ENCODE results near the gene SPZ1.
"Not testable (repeated sequence)": the region's sequence is repeated elsewhere in the genome, so short reads cannot be mapped to it uniquely, and the experiment has no call there.

Gene SPZ1

GRCh38 chr5:80300125-80300524 lies 19.7 kb upstream of the SPZ1 start:
- Histone ChIP-seq H3K4me3 (ENCODE audit: low read depth, low read length) (no peak overlapping the region), H3K36me3 (ENCODE audit: control insufficient read depth, insufficient read depth, low read length) (peaks cover 2% of the 10 kb centered on the region), H3K9ac (ENCODE audit: low read depth, low read length) (no peak overlapping the region), H3K9me3 (ENCODE audit: control insufficient read depth, insufficient read depth, low read length) (no peaks in the 10 kb centered on the region), H3K4me1 (ENCODE audit: control insufficient read depth, insufficient read depth, low read length) (no peaks in the 10 kb centered on the region), H3K27me3 (ENCODE audit: control insufficient read depth, insufficient read depth, low read length) (no peaks in the 10 kb centered on the region)

DNA sequence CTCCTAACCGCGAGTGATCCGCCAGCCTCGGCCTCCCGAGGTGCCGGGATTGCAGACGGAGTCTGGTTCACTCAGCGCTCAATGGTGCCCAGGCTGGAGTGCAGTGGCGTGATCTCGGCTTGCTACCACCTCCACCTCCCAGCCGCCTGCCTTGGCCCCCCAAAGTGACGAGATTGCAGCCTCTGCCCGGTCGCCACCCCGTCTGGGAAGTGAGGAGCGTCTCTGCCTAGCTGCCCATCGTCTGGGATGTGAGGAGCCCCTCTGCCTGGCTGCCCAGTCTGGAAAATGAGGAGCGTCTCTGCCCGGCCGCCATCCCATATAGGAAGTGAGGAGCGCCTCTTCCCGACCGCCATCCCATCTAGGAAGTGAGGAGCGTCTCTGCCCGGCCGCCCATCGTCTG lies 19.0 kb upstream of the SPZ1 start:
- H3K36me3 ChIP-seq (ENCODE audit: control insufficient read depth, insufficient read depth, low read length); H3K4me1 ChIP-seq (ENCODE audit: control insufficient read depth, insufficient read depth, low read length); H3K27me3 ChIP-seq (ENCODE audit: control insufficient read depth, insufficient read depth, low read length); H3K9me3 ChIP-seq (ENCODE audit: control insufficient read depth, insufficient read depth, low read length); H3K4me3 ChIP-seq (ENCODE audit: low read depth, low read length); H3K9ac ChIP-seq (ENCODE audit: low read depth, low read length): not testable (repeated sequence)

- H3K9ac ChIP-seq (ENCODE audit: low read depth, low read length); H3K9me3 ChIP-seq (ENCODE audit: control insufficient read depth, insufficient read depth, low read length); H3K36me3 ChIP-seq (ENCODE audit: control insufficient read depth, insufficient read depth, low read length); H3K27me3 ChIP-seq (ENCODE audit: control insufficient read depth, insufficient read depth, low read length); H3K4me1 ChIP-seq (ENCODE audit: control insufficient read depth, insufficient read depth, low read length); H3K4me3 ChIP-seq (ENCODE audit: low read depth, low read length): not testable (repeated sequence)
Observed at GRCh38 chr5:80301342-80301741, 18.5 kb upstream of the SPZ1 start.

GRCh38 chr5:80302636-80303035 lies 17.2 kb upstream of the SPZ1 start:
- H3K36me3 ChIP-seq (ENCODE audit: control insufficient read depth, insufficient read depth, low read length) = peaks cover 2% of the 10 kb centered on the region
- no peaks in the 10 kb centered on the region for H3K4me1 ChIP-seq (ENCODE audit: control insufficient read depth, insufficient read depth, low read length)
- no peak overlapping the region for H3K9ac ChIP-seq (ENCODE audit: low read depth, low read length)
- H3K9me3 ChIP-seq (ENCODE audit: control insufficient read depth, insufficient read depth, low read length) = no peaks in the 10 kb centered on the region
- H3K27me3 ChIP-seq (ENCODE audit: control insufficient read depth, insufficient read depth, low read length) = no peaks in the 10 kb centered on the region
- H3K4me3 ChIP-seq (ENCODE audit: low read depth, low read length) = no peak overlapping the region

DNA sequence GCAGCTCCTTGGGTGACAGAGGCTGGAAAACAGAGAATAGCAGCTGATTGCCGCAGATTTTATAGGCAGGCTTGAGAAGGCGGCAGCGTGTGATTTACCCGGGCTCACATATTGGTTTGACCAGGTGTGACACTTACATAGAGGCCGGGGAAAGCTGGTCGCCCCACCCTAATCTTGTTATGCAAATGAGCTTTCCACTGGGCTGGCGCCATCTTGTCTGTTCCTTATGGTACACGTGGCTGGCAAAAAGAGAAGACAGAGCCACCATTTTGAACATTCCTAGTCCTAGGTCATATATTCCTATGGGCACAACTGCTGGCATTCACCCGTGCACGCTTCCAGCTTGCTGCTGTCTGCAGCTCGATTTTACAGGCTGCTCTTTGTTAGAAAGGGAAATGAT lies 11.3 kb upstream of the SPZ1 start:
- Histone ChIP-seq H3K4me3 (ENCODE audit: low read depth, low read length) (no peak overlapping the region), H3K4me1 (ENCODE audit: control insufficient read depth, insufficient read depth, low read length) (no peaks in the 10 kb centered on the region), H3K9ac (ENCODE audit: low read depth, low read length) (no peak overlapping the region), H3K27me3 (ENCODE audit: control insufficient read depth, insufficient read depth, low read length) (no peaks in the 10 kb centered on the region), H3K36me3 (ENCODE audit: control insufficient read depth, insufficient read depth, low read length) (no peaks in the 10 kb centered on the region), H3K9me3 (ENCODE audit: control insufficient read depth, insufficient read depth, low read length) (no peaks in the 10 kb centered on the region)

DNA sequence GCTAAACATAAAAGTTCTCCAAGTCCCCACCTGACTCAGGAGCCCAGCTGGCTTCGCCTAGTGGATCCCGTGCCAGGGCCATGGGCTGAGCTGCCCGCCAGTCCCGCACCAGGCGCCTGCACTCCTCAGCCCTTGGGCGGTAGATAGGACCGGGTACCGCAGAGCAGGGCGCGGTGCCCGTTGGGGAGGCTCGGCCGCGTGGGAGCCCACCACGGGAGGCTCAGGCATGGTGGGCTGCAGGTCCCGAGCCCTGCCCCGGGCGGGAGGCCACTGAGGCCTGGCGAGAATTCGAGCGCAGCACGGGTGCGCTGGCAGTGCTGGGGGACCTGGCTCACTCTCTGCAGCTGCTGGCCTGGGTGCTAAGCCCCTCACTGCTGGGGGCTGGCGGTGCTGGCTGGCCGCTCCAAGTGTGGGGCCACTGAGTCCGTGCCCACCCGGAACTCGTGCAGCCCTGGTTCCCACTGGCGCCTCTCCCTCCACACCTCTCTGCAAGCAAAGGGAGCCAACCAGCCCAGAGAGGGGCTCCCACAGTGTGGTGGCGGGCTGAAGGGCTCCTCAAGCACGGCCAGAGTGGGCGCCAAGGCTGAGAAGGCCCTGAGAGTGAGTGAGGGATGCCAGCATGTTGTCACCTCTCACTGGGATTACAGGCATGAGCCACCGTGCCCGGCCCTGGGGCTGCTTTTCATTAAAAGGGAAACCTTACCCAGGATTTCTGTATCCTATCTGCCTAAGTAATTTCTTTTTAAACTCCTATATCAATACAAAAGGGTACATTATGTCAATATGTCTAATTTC lies 9.7 kb upstream of the SPZ1 start:
- Histone ChIP-seq H3K36me3 (ENCODE audit: control insufficient read depth, insufficient read depth, low read length) (no peaks in the 10 kb centered on the region), H3K27me3 (ENCODE audit: control insufficient read depth, insufficient read depth, low read length) (no peaks in the 10 kb centered on the region), H3K9ac (ENCODE audit: low read depth, low read length) (no peak overlapping the region), H3K4me3 (ENCODE audit: low read depth, low read length) (no peak overlapping the region), H3K4me1 (ENCODE audit: control insufficient read depth, insufficient read depth, low read length) (no peaks in the 10 kb centered on the region), H3K9me3 (ENCODE audit: control insufficient read depth, insufficient read depth, low read length) (no peaks in the 10 kb centered on the region)

DNA sequence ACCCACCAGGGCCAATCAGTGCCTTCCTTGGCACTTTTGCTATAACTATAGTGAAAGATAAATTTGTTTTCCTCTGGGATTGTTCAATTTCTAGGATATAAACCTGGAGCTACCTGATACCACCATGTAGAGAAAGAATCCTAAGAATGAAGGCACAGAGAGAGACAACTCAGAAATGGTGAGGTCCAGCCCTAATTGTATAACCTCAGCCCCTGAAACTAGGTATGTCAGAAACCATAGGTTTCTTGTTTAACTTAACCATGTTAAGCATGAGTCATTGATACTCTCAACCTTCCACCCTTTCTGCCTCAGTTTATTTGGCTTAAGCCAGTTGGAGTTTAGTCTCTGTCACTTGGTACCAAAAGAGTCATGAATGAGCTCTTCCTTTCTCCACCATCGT lies 4.6 kb upstream of the SPZ1 start:
- no peaks in the 10 kb centered on the region for H3K27me3 ChIP-seq (ENCODE audit: control insufficient read depth, insufficient read depth, low read length)
- H3K4me3 ChIP-seq (ENCODE audit: low read depth, low read length) = no peak overlapping the region
- no peaks in the 10 kb centered on the region for H3K36me3 ChIP-seq (ENCODE audit: control insufficient read depth, insufficient read depth, low read length)
- no peaks in the 10 kb centered on the region for H3K4me1 ChIP-seq (ENCODE audit: control insufficient read depth, insufficient read depth, low read length)
- no peak overlapping the region for H3K9ac ChIP-seq (ENCODE audit: low read depth, low read length)
- H3K9me3 ChIP-seq (ENCODE audit: control insufficient read depth, insufficient read depth, low read length) = no peaks in the 10 kb centered on the region

GRCh38 chr5:80318212-80318611 lies 1.6 kb upstream of the SPZ1 start:
- Histone ChIP-seq H3K9me3 (ENCODE audit: control insufficient read depth, insufficient read depth, low read length) (no peaks in the 10 kb centered on the region), H3K27me3 (ENCODE audit: control insufficient read depth, insufficient read depth, low read length) (no peaks in the 10 kb centered on the region), H3K4me3 (ENCODE audit: low read depth, low read length) (no peak overlapping the region), H3K4me1 (ENCODE audit: control insufficient read depth, insufficient read depth, low read length) (no peaks in the 10 kb centered on the region), H3K9ac (ENCODE audit: low read depth, low read length) (no peak overlapping the region), H3K36me3 (ENCODE audit: control insufficient read depth, insufficient read depth, low read length) (no peaks in the 10 kb centered on the region)

GRCh38 chr5:80324912-80325311 lies 5.1 kb downstream of the SPZ1 start:
- no peaks in the 10 kb centered on the region for H3K9me3 ChIP-seq (ENCODE audit: control insufficient read depth, insufficient read depth, low read length)
- H3K36me3 ChIP-seq (ENCODE audit: control insufficient read depth, insufficient read depth, low read length) = no peaks in the 10 kb centered on the region
- no peak overlapping the region for H3K9ac ChIP-seq (ENCODE audit: low read depth, low read length)
- no peaks in the 10 kb centered on the region for H3K4me1 ChIP-seq (ENCODE audit: control insufficient read depth, insufficient read depth, low read length)
- no peak overlapping the region for H3K4me3 ChIP-seq (ENCODE audit: low read depth, low read length)
- H3K27me3 ChIP-seq (ENCODE audit: control insufficient read depth, insufficient read depth, low read length) = no peaks in the 10 kb centered on the region

- Histone ChIP-seq H3K4me1 (ENCODE audit: control insufficient read depth, insufficient read depth, low read length) (no peaks in the 10 kb centered on the region), H3K9me3 (ENCODE audit: control insufficient read depth, insufficient read depth, low read length) (no peaks in the 10 kb centered on the region), H3K27me3 (ENCODE audit: control insufficient read depth, insufficient read depth, low read length) (no peaks in the 10 kb centered on the region), H3K9ac (ENCODE audit: low read depth, low read length) (no peak overlapping the region), H3K4me3 (ENCODE audit: low read depth, low read length) (no peak overlapping the region), H3K36me3 (ENCODE audit: control insufficient read depth, insufficient read depth, low read length) (no peaks in the 10 kb centered on the region)
Observed at GRCh38 chr5:80326468-80326867, 6.7 kb downstream of the SPZ1 start.

GRCh38 chr5:80337379-80337778 lies 17.6 kb downstream of the SPZ1 start:
- no peaks in the 10 kb centered on the region for H3K27me3 ChIP-seq (ENCODE audit: control insufficient read depth, insufficient read depth, low read length)
- H3K4me1 ChIP-seq (ENCODE audit: control insufficient read depth, insufficient read depth, low read length) = no peaks in the 10 kb centered on the region
- no peak overlapping the region for H3K9ac ChIP-seq (ENCODE audit: low read depth, low read length)
- H3K4me3 ChIP-seq (ENCODE audit: low read depth, low read length) = no peak overlapping the region
- no peaks in the 10 kb centered on the region for H3K9me3 ChIP-seq (ENCODE audit: control insufficient read depth, insufficient read depth, low read length)
- no peaks in the 10 kb centered on the region for H3K36me3 ChIP-seq (ENCODE audit: control insufficient read depth, insufficient read depth, low read length)

GRCh38 chr5:80339116-80339515 lies 19.3 kb downstream of the SPZ1 start:
- no peaks in the 10 kb centered on the region for H3K9me3 ChIP-seq (ENCODE audit: control insufficient read depth, insufficient read depth, low read length)
- no peak overlapping the region for H3K4me3 ChIP-seq (ENCODE audit: low read depth, low read length)
- no peaks in the 10 kb centered on the region for H3K27me3 ChIP-seq (ENCODE audit: control insufficient read depth, insufficient read depth, low read length)
- H3K36me3 ChIP-seq (ENCODE audit: control insufficient read depth, insufficient read depth, low read length) = no peaks in the 10 kb centered on the region
- H3K4me1 ChIP-seq (ENCODE audit: control insufficient read depth, insufficient read depth, low read length) = no peaks in the 10 kb centered on the region
- no peak overlapping the region for H3K9ac ChIP-seq (ENCODE audit: low read depth, low read length)
